Esophagus muscularis mucosa (tissue), 3 donors: Measurements from ENCODE around the gene PHYHD1.

ENCODE experiments used
- CTCF ChIP-seq, 3 experiments: fragments of 200-600 bp in 2 of 3; fragments of 450-650 bp in 1 of 3; sonication (generic) in 2 of 3; IDR thresholded peaks; one replicate each; pipeline ENCODE4 v1.5.1; 2017 to 2019; ENCODE audit warnings: antibody characterized with exemption in 3 of 3, mild to moderate bottlenecking in 2 of 3, moderate library complexity in 1 of 3
- POLR2A ChIP-seq: fragments of 450-650 bp; IDR thresholded peaks from one replicate; pipeline ENCODE4 v1.6.1; 2017; ENCODE audit warnings: antibody characterized with exemption, moderate library complexity, mild to moderate bottlenecking, low read depth

- TF ChIP-seq POLR2A (no peak), CTCF (IDR thresholded peaks at IDR 0.05) (no peak)
These were observed 32.9 kb upstream of the PHYHD1 start for GRCh38 chr9:128887914-128888350.
